CD14-positive monocyte (primary cell): ENCODE measurements around the gene HOXA7. TPM values are rescaled to one million over a fixed set of nuclear protein-coding genes. Genes with fewer than 3 reads are reported as not detected.

Source experiments
- DNase-seq, 3 donors: peaks; one replicate each; pipeline ENCODE4 v3.0.0-alpha.2; 2011 to 2022
- H2AFZ ChIP-seq: 2 replicates; pipeline ENCODE4 v1.6.0; 2012; ENCODE audit warnings: mild to moderate bottlenecking, low read depth, low read length, inconsistent platforms; ENCODE audit not compliant: insufficient read depth, poor library complexity, severe bottlenecking
- H3K27ac ChIP-seq, 2 donors: 1 replicate in 1 of 2; 2 replicates in 1 of 2; pipeline ENCODE4 v1.5.1; 2012 to 2013; ENCODE audit warnings: low read length in 2 of 2, control low read depth in 1 of 2, inconsistent platforms in 1 of 2, low read depth in 1 of 2, mild to moderate bottlenecking in 1 of 2
- H3K27me3 ChIP-seq, 2 donors: one replicate each; pipeline versions ENCODE4 v1.6.0 to v1.6.1; 2011 to 2013; ENCODE audit warnings: low read length in 2 of 2; ENCODE audit not compliant: control insufficient read depth in 2 of 2, insufficient read depth in 2 of 2
- H3K36me3 ChIP-seq, 2 donors: replicated peaks in 1 of 2; 1 replicate in 1 of 2; 2 replicates in 1 of 2; pipeline versions ENCODE4 v1.5.1 to v1.6.1; 2012 to 2013; ENCODE audit warnings: low read length in 2 of 2, control low read depth in 1 of 2, inconsistent platforms in 1 of 2, mild to moderate bottlenecking in 1 of 2; ENCODE audit not compliant: insufficient read depth in 2 of 2, control insufficient read depth in 1 of 2
- H3K4me1 ChIP-seq, 2 donors: 1 replicate in 1 of 2; 2 replicates in 1 of 2; pipeline versions ENCODE4 v1.5.1 to v1.6.1; 2012 to 2013; ENCODE audit warnings: low read length in 2 of 2, control low read depth in 1 of 2, inconsistent platforms in 1 of 2, mild to moderate bottlenecking in 1 of 2, moderate library complexity in 1 of 2; ENCODE audit not compliant: insufficient read depth in 2 of 2, control insufficient read depth in 1 of 2
- H3K4me2 ChIP-seq: replicated peaks from 2 replicates; pipeline ENCODE3; 2012; ENCODE audit warnings: low read length, moderate library complexity, mild to moderate bottlenecking; ENCODE audit not compliant: poor library complexity, severe bottlenecking; ENCODE audit errors: extremely low read depth
- H3K4me3 ChIP-seq, 3 experiments: fragments of 200-600 bp in 1 of 3; sonication (generic) in 1 of 3; replicated peaks in 1 of 3; 1 replicate in 2 of 3; 2 replicates in 1 of 3; pipeline ENCODE4 v1.5.1; 2011 to 2013; ENCODE audit warnings: low read length in 3 of 3, mild to moderate bottlenecking in 3 of 3, control low read depth in 2 of 3, low read depth in 2 of 3, inconsistent platforms in 1 of 3, moderate library complexity in 1 of 3
- H3K79me2 ChIP-seq: 2 replicates; pipeline ENCODE4 v1.6.0; 2012; ENCODE audit warnings: mild to moderate bottlenecking, control low read depth, inconsistent platforms, low read length, moderate library complexity; ENCODE audit not compliant: insufficient read depth
- H3K9ac ChIP-seq: 2 replicates; pipeline ENCODE4 v1.6.0; 2017; ENCODE audit warnings: low read length, mild to moderate bottlenecking; ENCODE audit not compliant: insufficient read depth, poor library complexity, severe bottlenecking
- H3K9me3 ChIP-seq, 2 donors: replicated peaks in 1 of 2; 1 replicate in 1 of 2; 2 replicates in 1 of 2; pipeline versions ENCODE4 v1.5.1 to v1.6.1; 2012 to 2013; ENCODE audit warnings: low read length in 2 of 2, control low read depth in 1 of 2; ENCODE audit not compliant: control insufficient read depth in 1 of 2, insufficient read depth in 1 of 2
- H4K20me1 ChIP-seq: 2 replicates; pipeline ENCODE4 v1.6.0; 2012; ENCODE audit warnings: mild to moderate bottlenecking, low read length, control low read depth, moderate library complexity; ENCODE audit not compliant: insufficient read depth
- H3K27ac Mint-ChIP-seq, 7 donors: one replicate each; pipeline ENCODE4 v1.8.0; 2020; ENCODE audit warnings: mild to moderate bottlenecking in 7 of 7, mixed read lengths in 7 of 7, moderate library complexity in 6 of 7, inconsistent platforms in 2 of 7
- H3K27me3 Mint-ChIP-seq, 3 donors: one replicate each; pipeline ENCODE4 v1.8.0; 2021 to 2022; ENCODE audit warnings: low read depth in 3 of 3, mild to moderate bottlenecking in 3 of 3, mixed read lengths in 3 of 3, moderate library complexity in 3 of 3, inconsistent platforms in 1 of 3
- H3K36me3 Mint-ChIP-seq, 2 donors: one replicate each; pipeline ENCODE4 v1.8.0; 2020; ENCODE audit warnings: mixed read lengths in 2 of 2, inconsistent platforms in 1 of 2, mild to moderate bottlenecking in 1 of 2
- H3K4me1 Mint-ChIP-seq: one replicate; pipeline ENCODE4 v1.8.0; 2020; ENCODE audit warnings: mild to moderate bottlenecking, mixed read lengths
- H3K4me3 Mint-ChIP-seq, 2 donors: one replicate each; pipeline ENCODE4 v1.8.0; 2020; ENCODE audit warnings: mild to moderate bottlenecking in 2 of 2, mixed read lengths in 2 of 2, moderate library complexity in 1 of 2
- H3K9me3 Mint-ChIP-seq, 7 donors: one replicate each; pipeline ENCODE4 v1.8.0; 2020 to 2022; ENCODE audit warnings: mixed read lengths in 7 of 7, mild to moderate bottlenecking in 6 of 7, moderate library complexity in 6 of 7, inconsistent platforms in 2 of 7
- whole genome bisulfite sequencing: methylation state at CpG from one replicate; pipeline ENCODE4 v1.1.5; 2013; ENCODE audit warnings: missing lambda C conversion rate; ENCODE audit not compliant: insufficient coverage; 5-methylcytosine and 5-hydroxymethylcytosine counted together
- intact Hi-C, 2 donors: fragments of 100-400 bp; cut with micrococcal nuclease; formaldehyde crosslinking; loops; one replicate each; pipeline versions ENCODE4 v1.15.0 to v1.15.1; 2023
- polyA plus RNA-seq, 3 donors: library from polyadenylated mRNA; depleted of rRNA in 1 of 3; unstranded in 2 of 3; stranded (reverse) in 1 of 3; fragments of 300-500 nt in 2 of 3; fragments of >200 nt in 1 of 3; fragmentation: Illumina TruSeq in 2 of 3; gene quantifications; 1 replicate in 2 of 3; 2 replicates in 1 of 3; pipeline ENCODE4 v1.2.3, GENCODE V29; 2012 to 2021
- TF ChIP-seq, protein P1 (sequence below): fragments of 200-600 bp; IDR thresholded peaks from one replicate; pipeline ENCODE4 v1.8.0; 2022; ENCODE audit warnings: antibody characterized with exemption, mild to moderate bottlenecking

The HOXA7 gene
- polyA plus RNA-seq, 3 donors, result not detected

DNA sequence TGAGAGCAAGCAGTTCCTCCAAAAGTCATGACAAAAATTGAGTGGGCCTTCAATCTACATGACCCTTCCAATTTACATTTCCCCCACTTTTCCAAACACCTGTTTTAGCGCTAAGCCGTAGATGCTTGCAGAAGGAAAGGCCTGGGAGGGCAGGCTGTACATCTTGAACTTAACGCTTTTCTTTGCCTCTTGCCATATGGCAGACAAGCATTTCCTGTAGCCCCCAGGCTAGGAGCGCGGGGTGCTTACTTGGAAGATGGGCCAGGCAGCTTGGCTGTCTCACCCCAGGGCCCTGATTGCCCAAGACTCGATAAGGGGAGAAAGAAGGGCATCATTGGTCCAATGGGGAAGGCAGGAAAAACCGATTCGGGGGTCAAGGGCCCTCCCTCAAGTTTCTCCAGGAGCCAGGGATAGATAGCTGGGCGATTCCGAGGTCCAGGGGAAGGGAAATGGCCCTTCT is 15.9 kb upstream of the HOXA7 start:
- no peak for DNase-seq
- TF ChIP-seq, protein P1, sequence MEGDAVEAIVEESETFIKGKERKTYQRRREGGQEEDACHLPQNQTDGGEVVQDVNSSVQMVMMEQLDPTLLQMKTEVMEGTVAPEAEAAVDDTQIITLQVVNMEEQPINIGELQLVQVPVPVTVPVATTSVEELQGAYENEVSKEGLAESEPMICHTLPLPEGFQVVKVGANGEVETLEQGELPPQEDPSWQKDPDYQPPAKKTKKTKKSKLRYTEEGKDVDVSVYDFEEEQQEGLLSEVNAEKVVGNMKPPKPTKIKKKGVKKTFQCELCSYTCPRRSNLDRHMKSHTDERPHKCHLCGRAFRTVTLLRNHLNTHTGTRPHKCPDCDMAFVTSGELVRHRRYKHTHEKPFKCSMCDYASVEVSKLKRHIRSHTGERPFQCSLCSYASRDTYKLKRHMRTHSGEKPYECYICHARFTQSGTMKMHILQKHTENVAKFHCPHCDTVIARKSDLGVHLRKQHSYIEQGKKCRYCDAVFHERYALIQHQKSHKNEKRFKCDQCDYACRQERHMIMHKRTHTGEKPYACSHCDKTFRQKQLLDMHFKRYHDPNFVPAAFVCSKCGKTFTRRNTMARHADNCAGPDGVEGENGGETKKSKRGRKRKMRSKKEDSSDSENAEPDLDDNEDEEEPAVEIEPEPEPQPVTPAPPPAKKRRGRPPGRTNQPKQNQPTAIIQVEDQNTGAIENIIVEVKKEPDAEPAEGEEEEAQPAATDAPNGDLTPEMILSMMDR, result no peak
- peak overlapping the region in 1 of 3 experiments; percentile 76 for H3K4me3 ChIP-seq

DNA sequence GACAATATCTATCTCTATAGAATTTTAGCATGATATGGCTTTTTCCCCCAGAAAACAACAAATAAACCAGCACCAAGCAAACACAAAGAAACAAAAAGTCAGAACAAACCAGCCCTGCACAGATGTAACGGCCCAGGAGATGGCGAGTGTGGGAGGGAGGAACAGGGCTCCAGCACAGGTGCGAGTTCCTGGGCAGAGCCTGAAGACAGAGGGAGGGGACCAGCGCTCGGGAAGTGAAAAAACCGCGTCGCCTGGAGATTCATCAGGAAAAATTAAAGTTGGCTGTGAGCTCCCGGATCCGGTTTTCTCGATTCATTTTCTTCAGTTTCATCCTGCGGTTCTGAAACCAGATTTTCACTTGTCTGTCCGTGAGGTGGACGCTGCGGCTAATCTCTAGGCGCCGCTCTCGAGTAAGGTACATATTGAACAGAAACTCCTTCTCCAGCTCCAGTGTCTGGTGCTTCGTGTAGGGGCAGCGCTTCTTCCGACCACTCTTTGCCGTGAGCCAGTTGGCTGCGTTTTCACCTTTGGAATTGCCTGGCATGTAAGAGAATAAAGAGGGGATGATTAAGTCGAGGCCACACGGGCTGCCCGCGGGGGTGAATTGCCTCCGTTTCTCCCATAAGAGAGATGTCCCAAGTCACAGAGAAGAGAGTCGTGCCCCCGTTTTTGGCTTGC is 15.3 kb upstream of the HOXA7 start:
- no peak overlapping the region for H3K9ac ChIP-seq
- peaks cover 89 to 98% (median 92%) of the 10 kb centered on the region in 3 donors for H3K27me3 Mint-ChIP-seq
- no peak overlapping the region for H3K27ac ChIP-seq
- 2% methylated on average over 15 of the region's 30 CpGs for WGBS
- peaks cover 16 to 43% of the 10 kb centered on the region in 2 donors for H3K9me3 ChIP-seq
- intact Hi-C loops, result loop anchor here in 1 of 2 donors (5.0 kb wide), 1 partner anchor 1309 kb away; no protein-coding TSS in a partner anchor
- H3K4me2 ChIP-seq, result peak overlapping the region; percentile 92
- peaks cover 75 to 98% of the 10 kb centered on the region in 2 donors for H3K27me3 ChIP-seq
- H3K4me1 Mint-ChIP-seq, result peaks cover 50% of the 10 kb centered on the region
- H3K9me3 Mint-ChIP-seq, result peaks cover 5 to 50% (median 31%) of the 10 kb centered on the region in 7 donors
- H3K36me3 ChIP-seq, result no peaks in the 10 kb centered on the region
- H2AFZ ChIP-seq, result no peak overlapping the region
- peak overlapping the region in 1 of 3 experiments; percentile 76 for H3K4me3 ChIP-seq
- peaks cover 24 to 34% of the 10 kb centered on the region in 2 donors for H3K36me3 Mint-ChIP-seq
- DNase-seq, result no peak
- no peaks in the 10 kb centered on the region for H3K79me2 ChIP-seq
- peaks cover 9% of the 10 kb centered on the region for H4K20me1 ChIP-seq
- TF ChIP-seq, protein P1, result no peak
- H3K27ac Mint-ChIP-seq, result peak overlapping the region in 1 of 7 donors; percentile 15
- H3K4me1 ChIP-seq, result peaks cover 49 to 70% of the 10 kb centered on the region in 2 donors
- peak overlapping the region; percentile 63 to 89 for H3K4me3 Mint-ChIP-seq

More for the DNA sequence above, 15.9 kb upstream of the HOXA7 start:
- H3K27me3 Mint-ChIP-seq, result peaks cover 87 to 98% (median 92%) of the 10 kb centered on the region in 3 donors
- peaks cover 11 to 37% of the 10 kb centered on the region in 2 donors for H3K9me3 ChIP-seq
- intact Hi-C loops, result loop anchor here in 1 of 2 donors (5.0 kb wide), 1 partner anchor 1310 kb away; no protein-coding TSS in a partner anchor
- peaks cover 2 to 44% (median 26%) of the 10 kb centered on the region in 7 donors for H3K9me3 Mint-ChIP-seq
- peaks cover 9% of the 10 kb centered on the region for H4K20me1 ChIP-seq
- no peaks in the 10 kb centered on the region for H3K79me2 ChIP-seq
- peaks cover 19 to 29% of the 10 kb centered on the region in 2 donors for H3K36me3 Mint-ChIP-seq
- no peak overlapping the region for H3K9ac ChIP-seq
- peak overlapping the region; percentile 92 for H3K4me2 ChIP-seq
- no peak overlapping the region for H3K27ac Mint-ChIP-seq
- H3K4me1 Mint-ChIP-seq, result peaks cover 44% of the 10 kb centered on the region
- H3K36me3 ChIP-seq, result no peaks in the 10 kb centered on the region
- H3K27ac ChIP-seq, result no peak overlapping the region
- 0% methylated on average over 10 of the region's 10 CpGs for WGBS
- H3K27me3 ChIP-seq, result peaks cover 71 to 98% of the 10 kb centered on the region in 2 donors
- H3K4me1 ChIP-seq, result peaks cover 44 to 64% of the 10 kb centered on the region in 2 donors
- no peak overlapping the region for H2AFZ ChIP-seq
- peak overlapping the region; percentile 24 to 89 for H3K4me3 Mint-ChIP-seq
